GM19328 (cell line): ENCODE data around the gene CFAP61.
"Not testable (repeated sequence)": the region's sequence is repeated elsewhere in the genome, so short reads cannot be mapped to it uniquely, and the experiment has no call there.

Experiments used
- ATAC-seq: cut with Tn5 transposase; IDR thresholded peaks from one replicate; pipeline ENCODE4 v1.9.1; 2021; ENCODE audit warnings: mild to moderate bottlenecking, moderate library complexity; ENCODE audit not compliant: unreplicated experiment

CFAP61 gene

GRCh38 chr20:20089939-20090338 is 37.6 kb downstream of the CFAP61 start:
- no peak for ATAC-seq

GRCh38 chr20:20092827-20093226 is 40.5 kb downstream of the CFAP61 start:
- no peak for ATAC-seq

GRCh38 chr20:20094410-20094809 is 42.1 kb downstream of the CFAP61 start:
- no peak for ATAC-seq

- no peak for ATAC-seq
These were observed 43.0 kb downstream of the CFAP61 start for GRCh38 chr20:20095114-20095872.

GRCh38 chr20:20096421-20096820 is 44.1 kb downstream of the CFAP61 start:
- ATAC-seq, result no peak

- ATAC-seq, result no peak
These were observed 48.5 kb downstream of the CFAP61 start for GRCh38 chr20:20100881-20101280.

GRCh38 chr20:20102163-20102562 is 49.8 kb downstream of the CFAP61 start:
- ATAC-seq, result no peak

- no peak for ATAC-seq
These were observed 50.5 kb downstream of the CFAP61 start for GRCh38 chr20:20102716-20103258.

- ATAC-seq, result no peak
These were observed 51.2 kb downstream of the CFAP61 start for GRCh38 chr20:20103486-20103885.

GRCh38 chr20:20123187-20123586 is 70.9 kb downstream of the CFAP61 start:
- ATAC-seq, result not testable (repeated sequence)

- no peak for ATAC-seq
These were observed 78.1 kb downstream of the CFAP61 start for GRCh38 chr20:20130399-20130798.

GRCh38 chr20:20134941-20135575 is 82.7 kb downstream of the CFAP61 start:
- no peak for ATAC-seq

- ATAC-seq, result no peak
These were observed 84.0 kb downstream of the CFAP61 start for GRCh38 chr20:20136313-20136712.

- ATAC-seq, result no peak
These were observed 85.5 kb downstream of the CFAP61 start for GRCh38 chr20:20137851-20138250.

GRCh38 chr20:20138301-20139064 is 86.2 kb downstream of the CFAP61 start:
- ATAC-seq, result no peak

- ATAC-seq, result no peak
These were observed 87.1 kb downstream of the CFAP61 start for GRCh38 chr20:20139403-20139802.

- no peak for ATAC-seq
These were observed 90.8 kb downstream of the CFAP61 start for GRCh38 chr20:20143165-20143564.

GRCh38 chr20:20143646-20144045 is 91.3 kb downstream of the CFAP61 start:
- no peak for ATAC-seq

- ATAC-seq, result no peak
These were observed 96.4 kb downstream of the CFAP61 start for GRCh38 chr20:20148779-20149178.

GRCh38 chr20:20150241-20150640 is 97.9 kb downstream of the CFAP61 start:
- ATAC-seq, result no peak

- ATAC-seq, result no peak
These were observed 108.2 kb downstream of the CFAP61 start for GRCh38 chr20:20160520-20160919.
